ENCODE results near the gene EIF4G3. TPM values are rescaled to one million over a fixed set of nuclear protein-coding genes. Genes with fewer than 3 reads are reported as not detected.

Gene EIF4G3
- total and polyA plus RNA-seq, 10 of the 15 experiments (the other 5 are each of a cell fraction or from before 2014, with no cell fraction given): 7.4 to 45.1 (median 29.1) TPM

GRCh38 chr1:20837554-20838192, 339.0 kb downstream of the EIF4G3 start:
- Histone ChIP-seq H3K9me3 (replicated peaks; ENCODE audit: control insufficient read depth, insufficient read depth, low read length) (no peaks in the 10 kb centered on the region), H3K36me3 (ENCODE audit: control insufficient read depth in 2 of 2, insufficient read depth in 2 of 2, low read length in 1 of 2) (peaks cover 0 to 5% of the 10 kb centered on the region in 2 experiments; a peak in 1 of 4 replicates), H3K9ac (ENCODE audit: control insufficient read depth, insufficient read depth, low read length) (no peak overlapping the region), H3K4me3 (no peak overlapping the region), H3K4me1 (ENCODE audit: control insufficient read depth, insufficient read depth, low read length) (no peaks in the 10 kb centered on the region), H4K20me1 (ENCODE audit: control insufficient read depth, insufficient read depth) (no peaks in the 10 kb centered on the region), H3K79me2 (ENCODE audit: control insufficient read depth, insufficient read depth, low read length) (no peaks in the 10 kb centered on the region), H3K27me3 (replicated peaks in 1 of 2; ENCODE audit: control insufficient read depth in 2 of 2, insufficient read depth in 2 of 2, low read length in 1 of 2) (no peaks in the 10 kb centered on the region), H3K27ac (ENCODE audit: control insufficient read depth, insufficient read depth) (no peak overlapping the region), H2AFZ (ENCODE audit: control insufficient read depth, low read depth, low read length) (no peak overlapping the region), H3K4me2 (ENCODE audit: control insufficient read depth, insufficient read depth) (no peak overlapping the region)
- ChIA-PET POLR2A (no interaction called here), RAD21 (ENCODE audit: unreplicated experiment) (interaction anchor here (0.5 kb wide), 1 partner anchor 24 kb away, joined by 3 read pairs; no protein-coding TSS in a partner anchor), SMC1A (ENCODE audit: uncharacterized antibody, unreplicated experiment) (no interaction called here), CTCF (interaction anchor here (1.4 kb wide), 1 partner anchor 12 kb away, joined by 4 read pairs; no protein-coding TSS in a partner anchor)
- ATAC-seq (no peak), FAIRE-seq (no peak), DNase-seq (ENCODE audit: low read depth, low spot score) (no peak)
- no TSS peak for BruUV-seq (replicated peaks)
- in situ Hi-C loops (cut with MboI) (no loop called here), intact Hi-C loops (cut with micrococcal nuclease; ENCODE audit: unreplicated experiment) (no loop called here)
- WGBS (ENCODE audit: insufficient coverage, insufficient replicate concordance, low lambda C conversion rate, missing lambda C conversion rate): 100% methylated on average over 4 of the region's 4 CpGs
- TF ChIP-seq NR2F1 (conservative IDR thresholded peaks at IDR 0.05): no peak
- TF ChIP-seq JUND (IDR thresholded peaks at IDR 0.05; ENCODE audit: low read depth, low read length): no peak
- TF ChIP-seq RELA (IDR thresholded peaks at IDR 0.05; ENCODE audit: borderline replicate concordance, partially characterized antibody): no peak
- TF ChIP-seq REST (IDR thresholded peaks at IDR 0.05; ENCODE audit: low read depth, low read length): no peak
- no peak for TF ChIP-seq NBN (IDR thresholded peaks at IDR 0.05)
- TF ChIP-seq BACH1 (IDR thresholded peaks at IDR 0.05; ENCODE audit: borderline replicate concordance): no peak
- no peak for TF ChIP-seq HDAC6 (IDR thresholded peaks at IDR 0.05; ENCODE audit: unreplicated experiment)
- TF ChIP-seq KDM1A (IDR thresholded peaks at IDR 0.05; ENCODE audit: borderline replicate concordance): no peak
- TF ChIP-seq CHD2 (IDR thresholded peaks at IDR 0.05; ENCODE audit: borderline replicate concordance, low read depth, low read length): no peak
- TF ChIP-seq ZNF592 (IDR thresholded peaks at IDR 0.05): no peak
- TF ChIP-seq IRF4 (IDR thresholded peaks at IDR 0.05; ENCODE audit: low read depth, low read length): no peak
- no peak for TF ChIP-seq RUNX3 (IDR thresholded peaks at IDR 0.05; ENCODE audit: low read length)
- no peak for TF ChIP-seq ZNF687 (IDR thresholded peaks at IDR 0.05)

Measured in GM12878 (cell line).